HL-60 (cell line): ENCODE data around the gene SLC22A5.

ENCODE experiments used
- CTCF ChIP-seq: IDR thresholded peaks from one replicate; pipeline ENCODE4 v1.5.1; 2011; ENCODE audit warnings: low read length, control low read depth, inconsistent platforms; ENCODE audit not compliant: insufficient read depth
- POLR2AphosphoS5 ChIP-seq: IDR thresholded peaks from 2 replicates; pipeline ENCODE4 v1.6.1; 2012; ENCODE audit warnings: low read depth
- REST ChIP-seq: IDR thresholded peaks from 2 replicates; pipeline ENCODE4 v1.6.1; 2012; ENCODE audit warnings: low read depth; ENCODE audit not compliant: insufficient replicate concordance

DNA sequence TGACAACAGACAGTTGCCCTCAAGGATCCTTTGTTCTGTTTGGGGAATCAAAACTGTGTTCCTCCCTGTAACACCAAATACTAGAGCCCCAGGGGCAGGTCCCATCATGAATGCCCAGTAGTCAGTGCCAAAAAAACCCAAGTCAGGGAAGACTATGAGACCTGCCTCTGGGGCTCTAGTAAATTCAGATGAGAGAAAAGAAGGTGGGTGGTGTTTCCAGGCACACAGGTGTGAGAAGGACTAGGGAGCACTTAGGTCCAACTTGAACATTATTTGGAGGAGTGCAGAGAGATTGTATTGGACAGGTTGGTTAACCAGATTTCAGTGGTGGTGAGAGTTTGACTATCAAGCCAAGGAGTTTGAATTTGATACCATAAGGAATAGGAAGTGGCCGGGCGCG lies 52.0 kb downstream of the SLC22A5 start:
- TF ChIP-seq CTCF: no peak
- no peak for TF ChIP-seq POLR2AphosphoS5
- no peak for TF ChIP-seq REST
